ENCODE measurements around the gene SH3GL1. TPM values are rescaled to one million over a fixed set of nuclear protein-coding genes. Genes with fewer than 3 reads are reported as not detected.

Gene SH3GL1
- total and polyA plus RNA-seq, 10 of the 15 experiments (the other 5 are each of a cell fraction or from before 2014, with no cell fraction given) = 0.93 to 47.4 (median 28.4) TPM

DNA sequence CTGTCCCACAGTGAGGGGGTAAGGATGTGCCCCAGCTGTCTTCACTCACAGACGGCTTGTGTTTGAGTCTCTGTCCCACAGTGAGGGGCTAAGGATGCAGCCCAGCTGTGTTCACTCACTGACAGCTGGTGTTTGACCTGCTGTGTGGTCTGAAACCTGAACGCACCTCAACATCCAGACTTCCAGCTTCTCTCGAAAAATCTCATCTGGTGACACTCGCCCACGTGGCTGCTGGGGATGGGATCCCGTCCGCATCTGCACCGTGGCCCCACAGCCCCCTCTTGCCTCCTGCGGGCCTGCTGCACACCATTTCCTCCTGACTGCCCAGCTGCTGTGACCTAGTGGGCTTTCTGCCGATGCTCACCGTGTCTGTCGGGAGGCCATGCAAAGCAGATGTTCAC, 29.4 kb upstream of the SH3GL1 start (continued):
- TF ChIP-seq, protein P1, sequence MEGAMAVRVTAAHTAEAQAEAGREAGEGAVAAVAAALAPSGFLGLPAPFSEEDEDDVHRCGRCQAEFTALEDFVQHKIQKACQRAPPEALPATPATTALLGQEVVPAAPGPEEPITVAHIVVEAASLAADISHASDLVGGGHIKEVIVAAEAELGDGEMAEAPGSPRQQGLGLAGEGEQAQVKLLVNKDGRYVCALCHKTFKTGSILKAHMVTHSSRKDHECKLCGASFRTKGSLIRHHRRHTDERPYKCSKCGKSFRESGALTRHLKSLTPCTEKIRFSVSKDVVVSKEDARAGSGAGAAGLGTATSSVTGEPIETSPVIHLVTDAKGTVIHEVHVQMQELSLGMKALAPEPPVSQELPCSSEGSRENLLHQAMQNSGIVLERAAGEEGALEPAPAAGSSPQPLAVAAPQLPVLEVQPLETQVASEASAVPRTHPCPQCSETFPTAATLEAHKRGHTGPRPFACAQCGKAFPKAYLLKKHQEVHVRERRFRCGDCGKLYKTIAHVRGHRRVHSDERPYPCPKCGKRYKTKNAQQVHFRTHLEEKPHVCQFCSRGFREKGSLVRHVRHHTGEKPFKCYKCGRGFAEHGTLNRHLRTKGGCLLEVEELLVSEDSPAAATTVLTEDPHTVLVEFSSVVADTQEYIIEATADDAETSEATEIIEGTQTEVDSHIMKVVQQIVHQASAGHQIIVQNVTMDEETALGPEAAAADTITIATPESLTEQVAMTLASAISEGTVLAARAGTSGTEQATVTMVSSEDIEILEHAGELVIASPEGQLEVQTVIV (IDR thresholded peaks at IDR 0.05; ENCODE audit: borderline replicate concordance, partially characterized antibody) = no peak
- no peak for TF ChIP-seq CHD4 (IDR thresholded peaks at IDR 0.05)
- no peak for TF ChIP-seq HCFC1 (IDR thresholded peaks at IDR 0.05; ENCODE audit: low read length)
- no peak for TF ChIP-seq SPI1 (IDR thresholded peaks at IDR 0.05; ENCODE audit: borderline replicate concordance, insufficient read depth, low read depth, low read length)
- TF ChIP-seq, protein P2, sequence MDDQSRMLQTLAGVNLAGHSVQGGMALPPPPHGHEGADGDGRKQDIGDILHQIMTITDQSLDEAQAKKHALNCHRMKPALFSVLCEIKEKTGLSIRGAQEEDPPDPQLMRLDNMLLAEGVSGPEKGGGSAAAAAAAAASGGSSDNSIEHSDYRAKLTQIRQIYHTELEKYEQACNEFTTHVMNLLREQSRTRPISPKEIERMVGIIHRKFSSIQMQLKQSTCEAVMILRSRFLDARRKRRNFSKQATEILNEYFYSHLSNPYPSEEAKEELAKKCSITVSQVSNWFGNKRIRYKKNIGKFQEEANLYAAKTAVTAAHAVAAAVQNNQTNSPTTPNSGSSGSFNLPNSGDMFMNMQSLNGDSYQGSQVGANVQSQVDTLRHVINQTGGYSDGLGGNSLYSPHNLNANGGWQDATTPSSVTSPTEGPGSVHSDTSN (IDR thresholded peaks at IDR 0.05; ENCODE audit: insufficient replicate concordance, low read depth, low read length) = no peak
- TF ChIP-seq CREM (IDR thresholded peaks at IDR 0.05; ENCODE audit: low read depth) = no peak
- TF ChIP-seq, protein P3, sequence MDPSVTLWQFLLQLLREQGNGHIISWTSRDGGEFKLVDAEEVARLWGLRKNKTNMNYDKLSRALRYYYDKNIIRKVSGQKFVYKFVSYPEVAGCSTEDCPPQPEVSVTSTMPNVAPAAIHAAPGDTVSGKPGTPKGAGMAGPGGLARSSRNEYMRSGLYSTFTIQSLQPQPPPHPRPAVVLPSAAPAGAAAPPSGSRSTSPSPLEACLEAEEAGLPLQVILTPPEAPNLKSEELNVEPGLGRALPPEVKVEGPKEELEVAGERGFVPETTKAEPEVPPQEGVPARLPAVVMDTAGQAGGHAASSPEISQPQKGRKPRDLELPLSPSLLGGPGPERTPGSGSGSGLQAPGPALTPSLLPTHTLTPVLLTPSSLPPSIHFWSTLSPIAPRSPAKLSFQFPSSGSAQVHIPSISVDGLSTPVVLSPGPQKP (IDR thresholded peaks at IDR 0.05; ENCODE audit: low read depth, low read length) = no peak
- no peak for TF ChIP-seq POLR2AphosphoS5 (IDR thresholded peaks at IDR 0.05; ENCODE audit: low read length)
- no peak for TF ChIP-seq HDGF (IDR thresholded peaks at IDR 0.05)
- TF ChIP-seq POLR2AphosphoS2 (IDR thresholded peaks at IDR 0.05; ENCODE audit: low read depth, low read length) = no peak
- TF ChIP-seq, protein P4, sequence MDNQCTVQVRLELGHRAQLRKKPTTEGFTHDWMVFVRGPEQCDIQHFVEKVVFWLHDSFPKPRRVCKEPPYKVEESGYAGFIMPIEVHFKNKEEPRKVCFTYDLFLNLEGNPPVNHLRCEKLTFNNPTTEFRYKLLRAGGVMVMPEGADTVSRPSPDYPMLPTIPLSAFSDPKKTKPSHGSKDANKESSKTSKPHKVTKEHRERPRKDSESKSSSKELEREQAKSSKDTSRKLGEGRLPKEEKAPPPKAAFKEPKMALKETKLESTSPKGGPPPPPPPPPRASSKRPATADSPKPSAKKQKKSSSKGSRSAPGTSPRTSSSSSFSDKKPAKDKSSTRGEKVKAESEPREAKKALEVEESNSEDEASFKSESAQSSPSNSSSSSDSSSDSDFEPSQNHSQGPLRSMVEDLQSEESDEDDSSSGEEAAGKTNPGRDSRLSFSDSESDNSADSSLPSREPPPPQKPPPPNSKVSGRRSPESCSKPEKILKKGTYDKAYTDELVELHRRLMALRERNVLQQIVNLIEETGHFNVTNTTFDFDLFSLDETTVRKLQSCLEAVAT (IDR thresholded peaks at IDR 0.05) = no peak
- no peak for TF ChIP-seq NR2C2 (IDR thresholded peaks at IDR 0.05; ENCODE audit: borderline replicate concordance, control insufficient read depth, insufficient read length, low read depth)
